Left kidney (tissue), 8 donors: ENCODE measurements around the gene TLDC2. TPM values are rescaled to one million over a fixed set of nuclear protein-coding genes. Genes with fewer than 3 reads are reported as not detected.
"Not testable (repeated sequence)": the region's sequence is repeated elsewhere in the genome, so short reads cannot be mapped to it uniquely, and the experiment has no call there.

Experiments
- DNase-seq: peaks from one replicate; pipeline ENCODE4 v3.0.0-alpha.2; 2013
- long read RNA-seq, 8 donors: transcript quantifications; one replicate each; lab custom pipeline, GENCODE V29; 2026
- polyA plus RNA-seq: library from polyadenylated mRNA; unstranded; fragments of 120-200 nt; gene quantifications from one replicate; pipeline ENCODE4 v1.2.1, GENCODE V29; 2013; ENCODE audit not compliant: insufficient read length

TLDC2 gene
- 4.2 TPM for polyA plus RNA-seq
- long read RNA-seq, donor 1, partial matches to known transcripts: 0 of 7 reads
- long read RNA-seq, donor 1, other reads (novel, unspliced or antisense): 7 of 7 reads
- long read RNA-seq, donor 2: 0 reads
- long read RNA-seq, donor 3: 0 reads
- long read RNA-seq, donor 4: 0 reads
- long read RNA-seq, donor 5, partial matches to known transcripts: 5 of 5 reads
- long read RNA-seq, donor 5, other reads (novel, unspliced or antisense): 0 of 5 reads
- long read RNA-seq, donor 6, partial matches to known transcripts: 5 of 5 reads
- long read RNA-seq, donor 6, other reads (novel, unspliced or antisense): 0 of 5 reads
- long read RNA-seq, donor 7: 0 reads
- long read RNA-seq, donor 8: 0 reads

- no peak for DNase-seq
These were observed at the start of gene TLDC2 for GRCh38 chr20:36875702-36876472. TLDC2 (plus strand) TSS chr20:36876138; CDS start chr20:36876175, 37 bp downstream.

GRCh38 chr20:36826554-36827244 lies 49.2 kb upstream of the TLDC2 start:
- DNase-seq: no peak

- no peak for DNase-seq
These were observed 48.2 kb upstream of the TLDC2 start for GRCh38 chr20:36827541-36828279.

GRCh38 chr20:36830791-36831691 lies 44.9 kb upstream of the TLDC2 start:
- no peak for DNase-seq

- no peak for DNase-seq
These were observed 43.1 kb upstream of the TLDC2 start for GRCh38 chr20:36832791-36833190.

- DNase-seq: no peak
These were observed 42.5 kb upstream of the TLDC2 start for GRCh38 chr20:36833275-36834020.

- no peak for DNase-seq
These were observed 40.9 kb upstream of the TLDC2 start for GRCh38 chr20:36835025-36835424.

- peak; percentile 93 for DNase-seq
These were observed 40.3 kb upstream of the TLDC2 start for GRCh38 chr20:36835453-36836198.

GRCh38 chr20:36836591-36837269 lies 39.2 kb upstream of the TLDC2 start:
- DNase-seq: no peak

GRCh38 chr20:36838376-36838775 lies 37.6 kb upstream of the TLDC2 start:
- not testable (repeated sequence) for DNase-seq

- DNase-seq: no peak
These were observed 36.8 kb upstream of the TLDC2 start for GRCh38 chr20:36839150-36839549.

- not testable (repeated sequence) for DNase-seq
These were observed 34.9 kb upstream of the TLDC2 start for GRCh38 chr20:36841030-36841429.

GRCh38 chr20:36845288-36845971 lies 30.5 kb upstream of the TLDC2 start:
- DNase-seq: no peak

GRCh38 chr20:36847009-36847709 lies 28.8 kb upstream of the TLDC2 start:
- DNase-seq: no peak

GRCh38 chr20:36847710-36848040 lies 28.3 kb upstream of the TLDC2 start:
- DNase-seq: no peak

- no peak for DNase-seq
These were observed 27.8 kb upstream of the TLDC2 start for GRCh38 chr20:36848078-36848660.

GRCh38 chr20:36848677-36849076 lies 27.3 kb upstream of the TLDC2 start:
- DNase-seq: no peak
